Panc1 (cell line): ENCODE measurements around the gene TP53I11.

Source experiments
- CTCF ChIP-seq: fragments of 450-650 bp; IDR thresholded peaks from 2 replicates; pipeline ENCODE4 v1.5.1; 2017; ENCODE audit warnings: mild to moderate bottlenecking
- SIN3A ChIP-seq: IDR thresholded peaks from 2 replicates; pipeline ENCODE4 v1.6.1; 2012; ENCODE audit warnings: low read depth, mild to moderate bottlenecking, low read length, moderate library complexity, borderline replicate concordance; ENCODE audit not compliant: insufficient read depth

GRCh38 chr11:44899959-44900358 lies 50.7 kb downstream of the TP53I11 start:
- TF ChIP-seq CTCF (no peak), SIN3A (no peak)
